GM18520 (cell line): ENCODE results near the gene TBC1D16.

Experiments
- ATAC-seq: cut with Tn5 transposase; IDR thresholded peaks from one replicate; pipeline ENCODE4 v1.9.1; 2021; ENCODE audit not compliant: unreplicated experiment

The TBC1D16 gene

GRCh38 chr17:79916991-79917901, 118.4 kb downstream of the TBC1D16 start:
- no peak for ATAC-seq

- no peak for ATAC-seq
Measured at GRCh38 chr17:79916506-79916905, 119.2 kb downstream of the TBC1D16 start.

GRCh38 chr17:79915850-79916430, 119.7 kb downstream of the TBC1D16 start:
- no peak for ATAC-seq

DNA sequence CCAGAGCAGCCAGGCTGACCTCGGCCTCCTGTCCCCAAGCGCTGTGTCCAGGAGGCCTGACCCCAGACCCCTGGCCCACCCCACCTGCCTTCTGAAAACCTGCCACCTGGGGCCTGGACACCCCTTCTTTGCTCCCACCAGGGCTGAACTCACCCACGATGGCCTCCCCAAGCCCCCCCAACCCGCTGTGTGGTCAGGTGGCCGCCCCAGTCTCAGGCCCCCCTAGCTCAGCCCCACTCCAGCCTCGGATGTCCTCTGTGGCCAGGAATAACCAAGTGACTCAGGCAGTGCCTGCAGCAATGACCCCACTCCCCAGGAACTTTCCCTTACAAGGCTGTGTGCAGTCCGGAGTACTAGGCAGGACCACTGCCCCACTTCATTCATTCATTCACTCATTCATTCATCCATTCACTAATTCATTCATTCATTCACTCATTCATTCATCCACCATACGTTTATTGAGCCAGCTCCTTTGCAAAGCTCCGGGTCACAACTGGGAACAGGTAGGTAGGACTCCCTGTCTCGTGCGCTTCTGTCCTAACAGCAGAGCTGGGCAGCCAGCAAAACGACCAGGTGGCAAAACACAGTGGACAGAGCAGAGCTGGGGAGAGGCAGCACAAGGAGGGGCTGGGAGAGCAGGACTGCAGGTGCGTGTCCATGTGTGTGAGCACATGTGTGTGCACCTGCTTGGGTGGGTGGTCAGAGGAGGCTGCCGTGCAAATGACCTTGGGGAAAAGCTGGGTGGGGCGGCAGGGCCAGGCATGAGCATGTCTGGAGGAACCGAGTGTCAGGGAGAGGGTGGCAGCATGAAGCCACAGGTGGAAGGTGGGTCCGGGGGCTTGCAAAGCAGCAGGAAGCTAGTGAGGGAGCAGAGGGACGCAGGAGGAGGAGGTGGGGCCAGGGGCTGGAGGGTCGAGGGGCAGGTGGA, 120.6 kb downstream of the TBC1D16 start:
- ATAC-seq: no peak

DNA sequence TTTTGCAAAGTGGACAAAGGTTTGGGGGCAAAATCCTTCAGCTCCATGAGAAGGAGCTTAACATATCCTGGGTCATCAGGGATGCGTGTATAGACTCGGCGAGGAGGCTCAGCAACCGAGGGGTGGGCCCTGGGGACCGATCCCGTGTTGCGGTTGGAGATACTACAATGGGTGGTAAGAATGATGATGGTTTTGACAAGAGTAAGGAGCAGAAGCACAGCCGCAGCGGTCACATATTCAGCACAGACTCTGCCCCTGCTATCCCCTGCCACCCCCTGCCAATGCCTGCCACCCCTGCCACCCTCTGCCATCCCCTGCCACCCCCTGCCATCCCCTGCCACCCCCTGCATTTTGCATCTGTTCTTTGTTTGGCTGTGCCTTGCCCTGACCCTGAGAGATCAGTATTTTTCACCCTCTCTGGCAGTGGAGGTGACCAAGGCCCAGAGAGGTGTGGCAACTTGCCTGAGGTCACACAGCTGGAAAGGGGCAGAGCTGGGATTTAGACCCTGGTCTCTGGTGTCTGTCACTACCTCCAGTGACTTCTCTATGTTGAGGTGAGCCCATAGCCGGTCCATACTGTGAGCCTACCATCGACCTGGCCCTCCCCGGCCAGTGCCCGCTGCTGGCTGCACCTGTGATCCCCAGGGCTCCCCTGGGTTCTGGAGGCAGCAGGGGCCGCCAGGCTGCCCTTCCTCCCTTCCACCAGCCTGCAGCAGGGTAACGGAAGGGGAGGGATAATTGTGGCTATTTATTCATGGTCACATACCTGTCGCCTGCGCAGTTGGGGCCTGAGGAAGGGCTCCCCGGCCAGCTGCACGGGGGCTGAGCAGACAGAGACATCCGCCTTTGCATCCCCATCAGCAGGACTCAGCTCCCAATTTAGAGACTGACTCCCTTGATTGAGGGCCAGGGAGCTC, 121.5 kb downstream of the TBC1D16 start:
- no peak for ATAC-seq

GRCh38 chr17:79913451-79913850, 122.2 kb downstream of the TBC1D16 start:
- ATAC-seq: no peak

DNA sequence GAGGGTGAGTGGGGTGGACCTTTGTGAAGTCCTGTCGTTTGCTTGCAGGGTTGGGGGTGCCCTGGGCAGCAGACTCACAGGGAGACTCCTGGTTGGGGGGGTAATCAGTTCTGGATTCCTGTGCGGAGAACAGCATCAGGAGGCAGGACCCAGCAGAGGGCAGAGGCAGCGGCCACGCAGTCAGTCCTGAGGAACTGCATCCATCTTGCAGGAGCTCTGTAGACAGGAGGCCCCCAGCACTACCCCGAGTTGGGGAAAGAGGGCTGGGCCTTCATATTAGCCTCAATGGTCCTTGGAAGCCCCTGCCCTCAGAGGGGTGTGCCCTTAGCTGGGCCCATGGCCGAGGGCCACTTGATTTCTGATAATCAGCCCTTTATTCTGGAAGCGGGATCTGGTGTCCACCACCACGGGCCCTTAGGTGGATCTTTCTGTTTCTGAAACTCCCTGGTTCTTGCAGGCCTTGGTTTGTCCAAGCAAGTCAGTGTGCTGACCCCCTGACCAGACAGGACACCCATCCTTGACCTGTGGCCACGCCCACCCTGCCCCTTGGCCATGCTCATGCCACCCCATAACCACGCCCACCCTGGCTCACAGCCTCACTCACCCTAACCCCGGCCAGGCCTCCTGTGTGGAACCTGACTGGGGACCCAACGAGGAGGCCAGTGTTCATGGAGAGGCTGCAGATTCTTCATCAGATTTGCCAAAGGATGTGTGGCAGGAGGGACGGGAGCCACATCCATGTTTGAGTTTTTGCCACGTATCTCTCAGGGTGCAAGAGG, 122.9 kb downstream of the TBC1D16 start:
- no peak for ATAC-seq

DNA sequence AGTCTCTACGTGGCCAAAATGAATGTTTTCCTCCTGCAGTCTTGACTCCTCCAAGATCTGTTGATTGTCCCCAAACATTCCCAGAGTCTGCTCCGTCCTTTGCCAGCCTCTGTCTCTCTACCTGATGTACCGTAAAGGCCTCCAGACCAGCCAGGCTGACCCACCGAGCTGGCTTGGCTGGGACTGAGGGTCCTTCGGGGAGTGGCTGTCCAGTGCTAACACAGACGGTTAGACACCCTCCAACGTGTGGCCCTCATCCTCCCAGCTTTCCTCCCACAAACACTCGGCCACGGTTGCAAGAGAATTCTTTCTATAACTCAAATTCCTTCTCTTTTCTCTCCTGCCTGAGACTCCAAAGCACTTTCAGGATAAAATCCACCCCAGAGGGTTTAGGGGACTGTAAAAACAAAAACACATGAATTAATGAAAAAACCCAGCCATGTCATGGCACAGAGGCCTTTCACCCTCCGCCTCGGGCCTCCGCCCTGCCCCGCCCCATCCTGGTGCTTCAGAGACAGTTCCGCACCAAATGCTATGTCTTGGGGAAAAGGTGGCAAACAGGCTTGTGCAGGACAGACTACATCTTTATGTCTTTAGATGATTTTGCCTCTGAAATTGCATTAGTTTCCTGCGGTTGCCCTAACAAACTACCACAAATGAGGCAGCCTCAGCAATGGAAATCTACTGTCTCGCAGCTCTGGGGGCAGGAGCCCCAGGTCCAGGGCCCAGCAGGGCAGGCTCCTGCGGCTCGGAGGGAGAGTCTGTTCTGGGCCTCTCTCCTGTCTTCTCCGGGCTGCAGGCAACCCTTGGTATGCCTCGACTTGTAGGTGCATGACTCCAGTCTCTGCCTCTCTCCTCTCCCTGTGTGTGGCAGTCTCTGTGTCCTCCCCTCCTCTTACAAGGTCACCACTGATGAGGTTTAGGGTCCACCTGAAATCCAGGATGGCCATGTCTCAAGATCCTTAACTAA, 124.0 kb downstream of the TBC1D16 start:
- ATAC-seq: no peak

DNA sequence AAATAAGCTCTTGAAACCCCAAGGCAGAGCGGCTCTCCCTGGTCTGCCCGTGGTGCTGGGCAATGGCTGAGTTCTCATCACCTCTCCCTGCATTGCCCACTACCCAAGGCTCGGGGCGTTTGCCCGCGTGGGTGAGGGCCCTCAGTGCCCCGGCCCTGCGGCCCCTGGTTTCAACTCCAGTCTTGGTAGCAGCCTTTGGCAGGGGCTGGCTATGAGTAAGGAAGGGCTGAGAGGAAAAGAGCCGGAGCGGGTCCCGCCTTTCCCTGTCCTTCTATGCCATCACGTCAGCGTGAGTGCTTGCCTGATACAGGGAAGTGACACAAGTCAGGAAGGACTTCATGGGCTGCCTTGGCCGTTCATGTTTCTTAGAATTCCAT, 124.7 kb downstream of the TBC1D16 start:
- ATAC-seq: no peak

- no peak for ATAC-seq
Measured at GRCh38 chr17:79909121-79909520, 126.6 kb downstream of the TBC1D16 start.

DNA sequence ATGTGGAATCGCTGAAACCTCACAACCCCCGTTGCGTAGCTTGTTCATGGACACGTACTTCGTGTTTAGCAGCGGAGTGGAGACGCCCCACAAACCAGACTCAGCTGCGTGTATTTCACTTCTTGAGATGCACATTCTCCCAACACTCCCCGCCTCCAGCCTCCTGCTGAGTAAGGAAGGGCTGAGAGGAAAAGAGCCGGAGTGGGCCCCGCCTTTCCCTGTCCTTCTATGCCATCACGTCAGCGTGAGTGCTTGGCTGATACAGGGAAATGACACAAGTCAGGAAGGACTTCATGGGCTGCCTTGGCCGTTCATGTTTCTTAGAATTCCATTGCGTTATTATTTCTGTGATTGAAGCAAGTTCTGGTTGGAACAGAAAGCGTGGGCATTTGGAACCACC, 127.8 kb downstream of the TBC1D16 start:
- no peak for ATAC-seq

DNA sequence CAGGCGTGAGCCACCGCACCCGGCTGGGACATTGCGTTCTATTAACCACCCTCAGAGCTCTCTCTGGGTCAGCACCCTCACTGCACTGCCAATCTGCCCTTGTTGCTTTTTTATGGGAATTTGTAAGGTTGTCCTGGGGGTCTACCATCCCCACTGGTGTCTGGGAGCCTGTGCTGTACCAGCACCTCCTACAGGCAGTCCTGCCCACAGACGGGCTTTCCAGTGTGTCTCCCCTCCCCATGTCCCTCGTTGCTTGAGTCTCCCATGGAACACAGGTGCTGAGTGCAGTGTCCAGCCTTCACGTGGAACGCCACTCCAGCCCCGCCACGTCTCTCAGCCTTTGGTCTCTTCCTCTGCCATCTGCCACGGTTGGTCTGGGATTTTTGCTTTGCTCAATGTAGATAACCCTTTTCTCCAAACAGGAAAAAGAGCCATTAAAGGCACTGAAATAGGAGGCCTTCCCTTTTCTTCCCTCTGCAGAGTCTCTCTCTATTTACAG, 128.4 kb downstream of the TBC1D16 start:
- no peak for ATAC-seq

DNA sequence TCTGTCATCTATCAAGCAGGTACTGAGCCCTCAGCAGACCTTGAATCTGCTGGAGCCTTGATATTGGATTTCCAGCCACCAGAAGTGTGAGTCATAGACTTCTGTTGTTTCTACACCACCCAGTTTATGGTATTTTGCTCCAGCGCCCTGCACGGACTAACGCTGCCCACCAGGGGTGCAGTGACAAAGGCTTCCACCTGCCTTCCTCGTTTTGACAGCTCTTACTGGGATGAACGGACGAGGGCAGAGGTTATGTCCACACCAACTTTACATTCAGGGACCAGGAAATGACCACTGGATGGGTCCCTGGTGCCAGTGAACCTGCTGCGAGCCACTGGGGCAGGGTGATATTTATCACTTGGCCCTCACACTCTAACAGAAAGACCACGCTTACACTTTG, 129.8 kb downstream of the TBC1D16 start:
- ATAC-seq: no peak

DNA sequence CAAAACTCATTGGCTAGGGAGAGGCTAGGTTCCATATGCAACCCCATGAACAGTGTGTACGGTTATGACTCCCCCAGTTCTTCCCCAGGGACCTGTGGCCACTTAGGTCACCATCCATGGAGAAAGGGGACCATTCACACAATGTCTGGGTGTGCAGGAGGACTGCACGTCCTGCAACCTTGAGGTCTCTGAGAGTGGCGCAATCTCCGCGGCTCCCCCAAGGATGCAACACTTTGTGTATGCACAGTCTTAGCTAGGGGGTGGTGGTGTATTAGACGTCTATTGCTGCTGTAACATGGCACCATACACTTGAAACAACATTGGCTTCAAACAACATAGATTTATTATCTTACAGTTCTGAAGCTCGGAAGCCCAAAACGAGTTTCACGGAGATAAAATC, 130.8 kb downstream of the TBC1D16 start:
- no peak for ATAC-seq

- ATAC-seq: no peak
Measured at GRCh38 chr17:79902146-79902791, 133.4 kb downstream of the TBC1D16 start.

DNA sequence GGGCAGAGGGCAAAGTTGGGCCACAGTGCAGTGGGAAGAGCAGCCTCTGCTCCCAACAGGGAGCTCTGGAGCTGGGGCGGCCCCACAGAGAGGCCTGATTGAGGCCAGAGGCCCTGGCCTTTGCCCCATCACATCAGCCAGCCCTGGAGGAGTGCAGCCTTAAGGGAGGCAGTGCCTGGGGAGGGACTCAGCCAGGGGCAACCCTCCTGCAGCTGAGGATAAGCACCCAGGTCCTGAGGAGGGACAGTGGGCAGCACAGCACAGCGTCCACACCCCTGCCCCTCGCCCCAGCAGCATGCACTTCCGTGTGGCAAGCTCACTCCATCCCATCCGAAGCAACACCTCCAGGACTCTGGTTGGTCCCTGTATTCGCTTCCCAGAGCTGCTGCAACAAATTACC, 134.5 kb downstream of the TBC1D16 start:
- ATAC-seq: no peak

DNA sequence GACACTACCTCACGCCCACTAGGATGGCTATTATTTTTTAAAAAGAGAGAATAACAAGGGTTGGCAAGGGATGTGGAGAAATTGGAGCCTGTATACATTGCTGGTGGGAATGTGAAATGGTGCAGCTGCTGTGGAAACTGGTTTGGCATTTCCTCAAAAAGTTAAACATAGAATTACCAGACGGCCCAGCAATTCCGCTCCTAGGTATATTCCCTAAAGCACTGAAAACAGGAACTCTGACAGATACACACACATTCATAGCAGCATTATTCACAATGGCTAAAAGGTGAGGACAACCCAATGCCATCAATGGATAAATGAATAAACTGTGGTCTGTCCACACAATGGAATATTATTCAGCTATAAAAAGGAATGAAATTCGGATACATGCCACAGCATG, 136.1 kb downstream of the TBC1D16 start:
- no peak for ATAC-seq
